Fibroblast of skin of right biceps (primary cell): Measurements from ENCODE around the gene NHLH1.

Source experiments
- DNase-seq: peaks from one replicate; pipeline ENCODE4 v3.0.0-alpha.2; 2013

The NHLH1 gene

GRCh38 chr1:160359559-160360226 is 7.2 kb upstream of the NHLH1 start:
- no peak for DNase-seq

- DNase-seq, result no peak
Measured at GRCh38 chr1:160360227-160360695, 6.6 kb upstream of the NHLH1 start.

GRCh38 chr1:160361199-160361598 is 5.7 kb upstream of the NHLH1 start:
- no peak for DNase-seq

GRCh38 chr1:160361814-160362167 is 5.1 kb upstream of the NHLH1 start:
- DNase-seq, result no peak

- peak; percentile 26 for DNase-seq
Measured at GRCh38 chr1:160362168-160362957, 4.5 kb upstream of the NHLH1 start.

GRCh38 chr1:160363010-160363409 is 3.9 kb upstream of the NHLH1 start:
- DNase-seq, result no peak

GRCh38 chr1:160363951-160364735 is 2.7 kb upstream of the NHLH1 start:
- no peak for DNase-seq

- no peak for DNase-seq
Measured at GRCh38 chr1:160365325-160365724, 1.5 kb upstream of the NHLH1 start.

GRCh38 chr1:160367516-160367900 is 637 bp downstream of the NHLH1 start:
- DNase-seq, result no peak

- DNase-seq, result no peak
Measured at GRCh38 chr1:160367934-160368923, 1.4 kb downstream of the NHLH1 start.

- DNase-seq, result no peak
Measured at GRCh38 chr1:160369087-160369486, 2.2 kb downstream of the NHLH1 start.

- no peak for DNase-seq
Measured at GRCh38 chr1:160370561-160371345, 3.9 kb downstream of the NHLH1 start.

GRCh38 chr1:160371346-160371631 is 4.4 kb downstream of the NHLH1 start:
- DNase-seq, result no peak

GRCh38 chr1:160371756-160372155 is 4.9 kb downstream of the NHLH1 start:
- no peak for DNase-seq

GRCh38 chr1:160373696-160374095 is 6.8 kb downstream of the NHLH1 start:
- no peak for DNase-seq

- DNase-seq, result no peak
Measured at GRCh38 chr1:160374306-160375110, 7.6 kb downstream of the NHLH1 start.

- DNase-seq, result peak; percentile 69
Measured at GRCh38 chr1:160375788-160376524, 9.1 kb downstream of the NHLH1 start.

GRCh38 chr1:160376525-160377131 is 9.8 kb downstream of the NHLH1 start:
- DNase-seq, result peak; percentile 67

- DNase-seq, result peak; percentile 80
Measured at GRCh38 chr1:160377585-160378206, 10.8 kb downstream of the NHLH1 start.
